HG03442 (cell line): ENCODE results near the gene C5orf47.
"Not testable (repeated sequence)": the region's sequence is repeated elsewhere in the genome, so short reads cannot be mapped to it uniquely, and the experiment has no call there.

Experiments
- ATAC-seq: cut with Tn5 transposase; IDR thresholded peaks from one replicate; pipeline ENCODE4 v1.9.1; 2021; ENCODE audit warnings: mild to moderate bottlenecking, moderate library complexity; ENCODE audit not compliant: unreplicated experiment

Gene C5orf47

DNA sequence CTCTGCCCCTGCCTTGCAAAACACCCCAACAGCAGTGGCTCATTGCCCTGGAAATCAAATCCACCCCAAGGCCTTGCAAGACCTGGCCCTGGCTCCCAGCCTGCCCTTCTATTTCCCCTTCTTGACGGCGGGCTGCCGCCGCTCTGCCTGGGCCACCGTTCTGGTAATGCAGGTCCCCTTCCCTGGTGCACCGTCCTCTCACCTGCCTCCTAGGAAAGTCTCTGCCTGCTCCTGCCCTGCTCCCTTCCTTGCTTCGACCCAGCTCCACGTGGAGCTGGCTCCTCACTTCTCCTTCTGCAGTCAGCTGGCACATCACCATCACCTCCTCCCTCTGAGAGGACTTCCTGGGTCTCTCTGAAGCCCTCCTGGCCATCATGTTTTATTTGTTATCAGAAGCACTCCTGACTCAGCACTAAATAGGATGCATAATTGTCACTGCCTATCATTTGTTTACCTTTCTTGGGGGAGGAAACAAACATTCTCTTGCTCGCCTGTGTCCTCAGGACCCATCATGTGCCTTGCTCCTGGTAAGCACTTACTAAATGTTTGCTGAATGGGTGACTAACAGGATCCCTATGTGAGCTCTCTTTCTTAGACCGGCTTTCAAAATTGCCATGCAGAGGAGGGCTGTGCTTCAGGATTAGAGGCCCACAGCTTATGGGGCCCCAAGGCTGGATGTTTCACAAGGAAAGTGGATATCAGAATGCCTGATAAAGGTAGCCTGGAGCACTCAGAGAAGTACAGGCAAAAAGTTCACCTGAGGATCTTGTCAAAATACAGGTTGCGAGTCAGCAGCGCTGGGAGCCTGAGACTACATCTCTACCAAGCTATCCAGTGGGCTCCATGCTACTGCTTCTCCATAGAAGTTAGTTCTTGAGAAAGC lies 19.6 kb upstream of the C5orf47 start:
- no peak for ATAC-seq

DNA sequence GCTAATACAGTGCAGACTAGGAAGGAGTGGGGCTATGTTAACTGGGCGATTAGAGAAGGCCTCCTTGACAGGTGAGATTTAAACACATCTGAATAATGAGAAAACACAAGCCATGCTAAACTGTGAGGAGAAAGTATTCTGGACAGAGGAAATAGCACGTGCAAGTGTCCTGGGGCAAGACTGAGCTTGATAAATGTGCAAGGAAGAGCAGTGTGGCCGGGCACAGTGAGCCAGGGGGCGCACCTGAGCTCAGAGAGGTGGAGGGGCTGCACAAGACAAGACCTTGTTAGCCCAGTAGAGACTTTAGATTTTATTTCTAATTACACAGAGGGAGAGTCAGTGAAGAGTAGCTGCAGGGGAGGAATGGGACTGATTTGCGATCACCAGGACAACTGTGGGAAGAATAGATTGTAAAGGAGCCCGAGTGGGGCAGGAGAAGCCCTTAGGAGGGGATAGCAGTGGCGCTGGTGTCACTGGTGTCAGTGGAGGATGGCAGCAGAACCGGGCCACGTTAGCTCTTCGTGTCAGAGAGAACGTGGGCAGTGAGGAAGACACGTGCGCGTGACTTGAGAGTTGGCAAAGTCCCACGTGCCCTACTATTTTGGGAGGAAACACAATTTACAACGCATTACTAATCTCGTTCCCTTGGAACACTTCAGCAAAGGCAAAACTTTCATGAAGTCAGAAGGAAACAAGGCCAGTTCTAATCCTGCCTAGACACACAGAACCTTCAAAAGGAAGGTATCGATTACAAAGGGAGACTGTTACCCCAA lies 17.9 kb upstream of the C5orf47 start:
- ATAC-seq = no peak

DNA sequence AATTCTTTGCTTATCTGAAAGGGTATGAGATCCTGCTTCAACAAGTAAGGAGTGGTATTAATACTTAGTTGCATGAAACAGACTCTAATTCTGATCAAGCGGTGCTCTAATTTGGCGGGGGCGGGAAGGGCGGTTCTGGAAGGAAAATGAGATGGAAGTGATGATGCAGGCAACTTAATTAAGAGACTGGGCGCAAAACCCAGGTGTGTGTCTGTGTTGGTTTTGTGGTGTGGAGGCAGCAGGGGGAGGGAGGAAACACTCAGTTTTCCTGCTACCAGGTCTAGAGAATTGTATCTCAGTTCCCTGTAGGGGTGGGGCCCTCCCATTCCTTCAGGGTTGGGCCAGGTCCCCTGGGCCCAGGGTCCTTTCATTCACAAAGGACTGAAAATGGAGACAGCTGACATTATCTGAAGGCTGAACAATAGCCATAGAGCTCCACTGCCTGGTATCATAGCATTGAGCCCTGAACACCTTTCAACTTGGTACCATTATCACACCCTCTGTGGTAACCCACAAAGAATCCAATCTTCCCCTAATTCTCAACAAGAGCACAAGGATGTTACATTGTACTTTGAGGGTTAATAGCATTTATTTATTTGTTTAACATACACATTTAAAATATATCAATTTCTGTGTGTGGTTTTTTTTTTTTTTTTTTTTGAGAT lies 17.2 kb upstream of the C5orf47 start:
- ATAC-seq = no peak

DNA sequence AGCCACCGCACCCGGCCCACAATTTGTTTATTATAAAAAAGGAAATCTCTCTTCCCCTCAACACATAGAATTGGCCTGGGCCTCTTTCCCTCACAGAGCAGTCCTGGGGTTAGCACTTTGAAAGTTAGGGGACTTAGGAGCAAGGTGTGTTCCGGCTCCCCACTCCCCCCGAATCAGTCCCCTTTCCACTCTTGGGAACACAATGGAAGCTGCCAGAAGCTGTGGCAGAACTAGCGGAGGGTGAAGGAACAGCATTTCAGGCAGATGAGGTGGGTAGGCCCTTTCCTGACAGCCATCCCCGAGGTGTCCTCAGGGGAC lies 16.4 kb upstream of the C5orf47 start:
- ATAC-seq = no peak

DNA sequence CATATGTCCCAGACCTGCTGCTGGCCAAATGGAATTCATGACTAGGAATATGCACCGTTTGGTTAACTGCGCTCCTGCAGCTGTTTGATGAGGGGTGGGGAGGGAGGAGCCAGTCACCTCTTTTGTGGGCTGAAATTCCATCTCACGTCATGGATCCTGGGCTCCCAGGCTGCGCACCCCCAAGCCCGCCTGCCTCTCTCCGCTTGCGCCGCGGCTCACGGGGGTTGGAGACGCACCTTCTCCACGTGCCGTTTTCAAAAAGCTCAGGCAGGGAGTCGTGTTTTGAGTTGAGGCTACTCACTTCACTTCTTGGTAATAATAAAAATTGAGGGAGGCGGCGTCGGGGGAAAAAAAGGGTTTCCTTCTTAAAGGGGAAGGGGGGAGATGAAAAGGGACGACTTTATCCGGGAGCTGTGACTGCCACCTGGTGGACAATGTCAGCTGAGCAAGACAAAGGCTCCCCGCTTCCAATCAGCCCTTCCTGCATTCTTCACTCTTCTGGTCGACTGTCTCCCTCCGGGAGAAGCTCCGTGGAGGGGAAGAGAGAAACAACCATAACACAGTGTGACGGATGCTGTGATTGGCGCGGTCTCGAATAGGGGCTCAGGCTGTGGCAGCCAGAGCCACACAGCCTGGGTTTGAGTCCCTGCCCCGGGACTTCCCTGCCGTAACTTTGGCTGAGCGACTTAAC lies 15.9 kb upstream of the C5orf47 start:
- ATAC-seq = peak; percentile 70

DNA sequence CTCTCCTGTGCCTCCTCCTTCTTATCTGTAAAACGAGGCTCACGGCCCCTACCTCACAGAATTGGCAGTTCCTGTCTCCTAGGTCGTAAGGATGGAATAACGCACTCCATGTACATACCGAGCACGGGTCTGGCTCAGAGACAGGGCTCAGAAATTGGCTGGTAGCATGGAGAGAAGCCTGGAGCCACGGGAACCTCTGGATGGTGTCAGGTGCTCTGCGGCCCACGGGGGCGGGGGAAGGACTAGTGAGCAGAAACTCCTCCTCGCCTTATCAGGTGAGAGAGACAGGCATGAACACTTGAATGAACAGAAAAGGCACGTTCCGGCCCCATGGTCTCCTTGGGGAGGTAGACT lies 15.4 kb upstream of the C5orf47 start:
- ATAC-seq = peak; percentile 13

DNA sequence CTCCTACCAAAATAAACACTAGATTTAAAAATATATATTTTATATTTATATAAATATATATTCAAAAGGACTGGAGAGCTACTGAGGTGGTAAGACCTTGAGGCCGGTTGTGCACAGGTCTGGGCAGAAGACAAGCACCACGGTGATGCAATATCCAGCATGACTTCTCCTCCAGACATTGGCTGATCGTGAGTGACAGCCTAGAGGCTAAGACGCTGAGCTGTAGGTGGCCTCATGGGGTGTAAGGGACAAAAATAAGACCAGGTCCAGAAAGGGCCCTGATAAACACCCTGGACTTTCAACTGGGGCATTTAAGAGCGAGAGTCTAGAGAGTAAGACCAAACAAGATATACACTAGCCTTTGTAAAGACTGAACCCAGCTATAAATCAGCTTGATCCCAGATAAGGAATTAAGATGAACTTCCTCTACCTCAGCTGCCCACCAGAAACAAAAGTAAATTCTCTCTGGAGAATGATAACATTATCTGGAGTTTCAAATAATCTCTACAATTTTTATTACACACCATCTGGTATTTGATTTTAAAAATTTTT lies 14.2 kb upstream of the C5orf47 start:
- ATAC-seq = no peak

DNA sequence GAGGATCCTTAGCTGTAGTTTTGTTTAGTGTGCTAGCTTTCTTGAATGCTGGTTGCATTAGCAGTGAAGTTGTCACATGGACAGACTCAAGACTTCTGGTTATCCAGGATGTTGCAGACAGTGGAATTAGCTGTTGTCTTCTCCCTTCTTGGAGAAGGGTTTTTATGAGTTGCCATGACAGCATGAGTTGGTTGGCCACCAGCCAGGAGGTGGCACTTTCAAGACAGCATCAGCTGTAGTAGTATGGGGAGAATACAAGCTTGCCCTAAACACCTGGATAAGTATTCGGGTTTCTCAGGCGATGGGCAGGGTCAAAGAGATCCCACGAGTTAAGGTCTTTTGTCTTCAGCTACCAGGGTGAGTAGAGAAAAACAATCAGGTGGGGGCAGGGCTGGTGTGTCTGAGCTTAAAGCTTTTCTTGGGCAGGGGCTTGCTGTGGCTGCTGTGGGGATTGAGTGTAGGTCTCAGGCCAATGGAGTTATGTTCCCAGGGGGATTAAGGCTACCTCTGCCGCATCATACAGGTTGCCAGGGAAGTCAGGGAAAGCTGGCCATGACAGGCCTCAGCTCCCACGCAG lies 7.7 kb upstream of the C5orf47 start:
- ATAC-seq = no peak

DNA sequence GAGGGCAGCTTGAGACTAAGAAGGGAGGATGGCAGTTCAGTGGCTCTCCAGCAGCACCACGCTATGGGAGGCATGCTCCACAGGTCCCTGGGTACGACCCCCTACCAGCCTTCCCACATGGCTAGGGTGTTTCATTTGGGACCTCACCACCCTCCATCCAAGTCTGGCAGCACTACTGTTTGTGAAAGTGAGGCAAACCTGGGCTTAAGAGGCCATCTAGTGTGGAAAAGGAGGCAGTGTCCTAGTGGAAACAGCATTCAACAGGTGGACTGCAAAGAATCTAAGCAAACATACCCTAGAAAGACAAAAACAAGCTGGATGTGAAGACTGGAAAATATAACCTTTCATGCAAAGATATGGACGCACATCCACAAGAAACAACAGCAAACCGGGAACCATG lies 4.8 kb upstream of the C5orf47 start:
- ATAC-seq = no peak

DNA sequence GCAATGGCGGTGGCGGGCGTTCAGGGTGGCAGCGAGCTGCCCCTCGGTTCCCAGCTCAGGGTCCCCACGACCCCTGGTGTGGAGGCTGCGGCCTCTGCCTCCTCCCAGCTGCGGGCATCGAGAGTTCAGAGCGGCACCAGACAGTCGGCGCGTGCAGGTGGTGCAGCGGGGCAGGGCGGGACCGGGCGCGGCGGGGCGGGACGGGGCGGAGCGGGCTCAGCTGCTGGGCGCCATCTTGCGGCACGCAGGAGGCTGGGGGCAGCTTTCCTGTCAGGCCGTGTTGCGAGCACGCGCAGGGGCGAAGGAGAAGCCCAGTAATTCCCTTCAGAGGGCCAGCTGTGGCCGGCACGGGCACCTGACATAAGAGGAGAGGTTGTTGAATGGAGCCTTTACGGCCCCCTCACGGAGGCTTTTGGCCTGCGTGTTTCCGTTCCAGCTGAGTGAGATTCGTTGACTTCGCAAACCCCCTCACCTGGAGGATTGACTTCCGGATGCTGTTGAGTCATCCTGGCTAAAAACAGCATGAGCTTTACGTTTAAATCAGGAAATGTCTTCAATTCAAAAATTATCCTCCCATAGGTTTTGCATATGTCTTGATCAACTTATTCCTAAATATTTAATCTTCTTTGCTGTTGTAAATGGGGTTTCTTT lies 587 bp downstream of the C5orf47 start:
- ATAC-seq = no peak

DNA sequence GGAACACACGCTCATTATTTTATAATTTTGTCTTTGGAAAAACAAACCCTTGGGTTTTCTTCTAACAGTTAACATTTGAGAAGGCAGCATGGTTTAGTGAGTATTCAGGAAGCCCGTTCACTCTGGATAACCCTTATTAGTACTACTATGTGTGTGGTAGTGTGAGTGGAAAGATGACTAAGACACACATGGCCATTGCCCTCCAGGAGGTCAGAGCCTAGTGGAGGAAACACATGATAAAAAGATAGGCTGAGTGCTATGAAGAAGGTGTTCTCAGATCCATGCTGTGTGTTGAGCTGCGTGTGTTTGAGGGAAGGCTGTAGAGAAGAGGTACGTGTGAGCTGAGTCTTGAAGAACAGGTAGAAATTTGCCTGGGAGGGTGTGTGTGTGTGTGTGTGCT lies 8.4 kb downstream of the C5orf47 start:
- no peak for ATAC-seq

DNA sequence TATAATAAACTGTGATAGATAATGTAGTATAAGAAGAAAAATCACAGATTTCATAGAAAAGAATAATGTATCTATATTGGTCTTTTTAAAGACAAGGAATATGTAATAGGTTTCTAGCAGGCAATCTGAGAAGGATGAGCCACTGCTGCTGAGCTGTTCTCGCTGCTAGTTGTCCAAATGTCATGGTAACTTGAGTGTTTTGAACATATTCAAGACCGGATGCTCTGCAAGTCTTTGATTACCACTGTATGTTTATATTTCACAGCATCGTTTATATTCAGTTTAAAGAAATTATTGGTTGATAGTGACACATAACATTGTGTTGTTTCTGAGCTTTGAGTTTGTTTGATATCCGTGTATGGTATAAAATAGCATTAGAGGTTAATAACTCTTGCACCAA lies 9.6 kb downstream of the C5orf47 start:
- ATAC-seq = no peak

DNA sequence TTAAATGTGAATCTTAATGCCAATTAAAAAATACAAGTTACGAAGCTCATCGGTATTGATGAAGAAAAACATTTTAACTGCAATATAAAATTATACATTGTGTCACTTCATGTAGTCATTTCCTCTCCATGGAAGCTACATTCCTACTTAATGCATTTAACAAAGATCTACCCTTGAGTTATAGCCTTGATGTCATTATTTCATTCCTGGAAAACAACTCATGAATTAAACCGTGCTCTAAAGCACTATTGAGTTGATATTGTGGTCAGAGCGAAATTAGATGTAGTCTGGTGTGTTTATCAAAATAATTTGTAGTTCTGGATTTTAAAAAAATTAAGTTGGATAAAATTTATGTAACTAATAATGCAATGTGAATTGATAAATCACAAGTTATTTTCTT lies 11.1 kb downstream of the C5orf47 start:
- no peak for ATAC-seq

DNA sequence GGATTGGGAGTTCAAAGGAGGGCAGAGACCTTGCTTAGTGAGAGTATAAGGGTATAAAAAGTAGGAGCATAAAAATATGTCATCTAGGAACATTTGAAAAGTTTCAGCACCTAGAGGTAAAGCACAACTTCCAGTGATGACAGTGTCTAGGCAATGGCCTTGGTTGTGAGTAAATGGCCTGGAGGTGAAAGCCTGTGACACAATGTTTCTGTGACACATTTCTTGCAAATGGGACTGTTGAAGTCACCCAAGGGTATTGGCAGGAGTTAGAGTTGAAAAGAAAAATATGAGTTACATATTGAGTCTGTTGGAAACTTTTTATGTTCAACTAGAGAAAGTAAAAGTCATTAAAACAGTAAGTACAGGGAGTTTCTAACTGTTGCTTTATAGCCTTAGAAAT lies 14.8 kb downstream of the C5orf47 start:
- ATAC-seq = no peak

DNA sequence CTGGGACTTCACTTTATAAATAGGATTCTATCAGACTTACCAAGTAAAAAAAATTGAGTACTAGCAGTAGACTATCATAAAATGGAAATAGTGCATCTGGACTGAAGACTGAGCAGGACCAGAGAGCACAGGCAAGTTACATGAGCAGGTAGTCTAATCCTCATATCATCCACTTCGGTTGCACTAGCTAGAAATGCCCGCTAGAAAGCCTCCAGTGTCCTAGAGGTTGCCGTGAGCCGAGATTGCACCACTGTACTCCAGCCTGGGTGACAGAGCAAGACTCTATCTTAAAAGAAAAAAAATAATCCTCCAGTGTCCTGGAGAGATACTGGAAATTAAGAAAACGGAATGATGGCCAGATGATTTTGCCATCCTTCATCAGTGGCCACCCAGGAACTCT lies 20.0 kb downstream of the C5orf47 start:
- ATAC-seq = no peak

DNA sequence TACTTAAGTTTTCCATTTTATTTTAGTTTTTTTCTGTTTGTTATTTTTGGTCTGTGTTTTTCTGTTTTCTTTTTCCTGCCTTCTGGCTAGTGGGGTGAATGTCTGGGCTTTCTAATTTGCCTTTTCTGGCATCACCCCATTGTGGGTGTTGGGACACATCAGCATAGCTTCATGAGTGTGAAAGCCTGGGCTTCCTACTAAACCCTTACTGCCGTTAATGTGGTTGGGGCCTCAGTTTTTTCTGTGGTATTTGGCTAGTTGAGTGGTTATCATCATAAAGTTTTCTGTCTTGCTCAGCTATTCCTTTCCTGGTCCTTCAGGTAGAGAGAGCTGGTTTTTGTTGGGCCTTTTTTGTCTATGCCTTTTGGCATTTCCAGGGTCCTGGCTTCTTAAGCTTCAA lies 21.4 kb downstream of the C5orf47 start:
- ATAC-seq = no peak

DNA sequence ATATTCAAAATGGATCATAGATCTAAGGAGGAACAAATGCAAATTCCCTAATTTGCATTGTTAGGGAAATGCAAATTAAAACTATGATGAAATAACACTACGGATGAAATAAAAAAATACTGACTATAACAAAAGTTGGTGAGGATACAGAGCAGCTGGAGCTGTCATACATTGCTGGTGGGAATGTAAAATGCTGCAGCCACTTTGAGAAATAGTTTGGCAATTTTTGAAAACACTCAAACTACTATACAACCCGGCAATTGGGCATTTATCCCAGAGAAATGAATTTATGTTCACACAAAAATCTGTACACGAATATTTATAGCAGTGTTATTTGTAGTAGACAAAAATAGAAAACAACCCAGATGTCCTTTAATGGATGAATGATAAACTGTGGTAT lies 22.5 kb downstream of the C5orf47 start:
- ATAC-seq = no peak

DNA sequence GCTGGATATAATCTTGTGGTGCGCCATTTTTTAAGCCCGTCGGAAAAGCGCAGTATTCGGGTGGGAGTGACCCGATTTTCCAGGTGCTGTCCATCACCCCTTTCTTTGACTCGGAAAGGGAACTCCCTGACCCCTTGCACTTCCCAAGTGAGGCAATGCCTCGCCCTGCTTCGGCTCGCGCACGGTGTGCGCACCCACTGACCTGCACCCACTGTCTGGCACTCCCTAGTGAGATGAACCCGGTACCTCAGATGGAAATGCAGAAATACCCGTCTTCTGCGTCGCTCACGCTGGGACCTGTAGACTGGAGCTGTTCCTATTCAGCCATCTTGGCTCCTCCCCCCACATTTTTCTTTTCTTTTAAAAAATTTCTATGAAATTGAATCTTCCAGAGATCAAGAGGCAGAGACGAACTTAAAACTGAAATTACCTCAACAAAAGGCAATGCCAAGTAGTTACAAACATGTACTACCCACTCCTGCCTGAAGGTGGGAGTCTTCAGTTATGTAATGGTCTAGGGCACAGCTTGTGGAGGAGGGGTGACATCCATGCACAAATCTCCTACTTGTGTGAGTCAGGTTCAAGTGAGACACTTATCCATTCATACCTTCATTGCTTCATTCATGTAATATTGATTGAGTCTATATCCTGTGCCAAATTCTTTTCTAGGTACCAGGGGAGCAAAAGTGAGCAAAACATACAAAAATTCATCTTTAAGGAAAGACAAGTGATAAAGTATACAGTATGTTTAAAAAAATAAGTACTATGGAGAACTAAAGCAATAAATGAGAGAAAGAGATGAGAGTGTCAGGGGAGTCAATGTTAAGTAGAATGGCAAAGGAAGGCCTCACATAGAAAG lies 31.3 kb downstream of the C5orf47 start:
- not testable (repeated sequence) for ATAC-seq

DNA sequence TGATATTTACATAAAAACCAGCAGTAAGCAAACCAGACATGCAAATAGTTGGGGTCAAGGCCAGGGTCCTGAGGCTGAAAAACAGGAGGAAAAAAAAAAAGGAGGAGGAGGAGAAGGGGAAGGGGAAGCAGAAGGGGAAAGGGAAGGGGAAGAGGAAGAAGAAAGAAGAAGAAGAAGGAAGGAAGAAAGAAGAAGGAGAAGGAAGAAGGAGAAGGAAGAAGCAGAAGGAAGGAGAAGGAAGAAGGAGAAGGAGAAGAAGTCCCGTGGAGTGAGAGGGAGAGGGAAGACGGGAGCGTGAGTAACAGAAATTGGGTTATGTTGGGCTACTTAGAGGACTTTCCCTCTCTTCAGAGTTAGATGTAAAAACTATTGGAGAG lies 31.9 kb downstream of the C5orf47 start:
- no peak for ATAC-seq
